T-helper 17 cell (primary cell): ENCODE data around the gene CDC73. TPM values are rescaled to one million over a fixed set of nuclear protein-coding genes. Genes with fewer than 3 reads are reported as not detected.
"Not testable (repeated sequence)": the region's sequence is repeated elsewhere in the genome, so short reads cannot be mapped to it uniquely, and the experiment has no call there.

Source experiments
- ATAC-seq: fragments of 150-1000 bp; cut with Tn5 transposase; 2 replicates; pipeline ENCODE4 v1.10.0; 2021; ENCODE audit warnings: mild to moderate bottlenecking, moderate library complexity
- DNase-seq, 3 donors: peaks; one replicate each; pipeline versions ENCODE4 v3.0.0 to v3.0.0-alpha.2; 2020 to 2021
- H3K9me3 ChIP-seq: one replicate; pipeline ENCODE4 v1.7.0; 2013; ENCODE audit warnings: low read length, mild to moderate bottlenecking; ENCODE audit not compliant: control insufficient read depth, poor library complexity, severe bottlenecking
- H3K27ac Mint-ChIP-seq: one replicate; pipeline ENCODE4 v1.8.0; 2022; ENCODE audit warnings: mild to moderate bottlenecking, moderate library complexity, mixed read lengths
- H3K27me3 Mint-ChIP-seq: one replicate; pipeline ENCODE4 v1.8.0; 2022; ENCODE audit warnings: mixed read lengths
- H3K36me3 Mint-ChIP-seq: one replicate; pipeline ENCODE4 v1.8.0; 2022; ENCODE audit warnings: low read depth, mixed read lengths
- H3K4me1 Mint-ChIP-seq: one replicate; pipeline ENCODE4 v1.8.0; 2022; ENCODE audit warnings: mild to moderate bottlenecking, mixed read lengths
- H3K4me3 Mint-ChIP-seq: one replicate; pipeline ENCODE4 v1.8.0; 2022; ENCODE audit warnings: mild to moderate bottlenecking, moderate library complexity, mixed read lengths
- total RNA-seq, 4 donors: library from RNA in 2 of 4; stranded (reverse) in 2 of 4; gene quantifications; one replicate each; pipeline ENCODE4 v1.2.3 and lab custom pipeline; 2022 to 2026

Gene CDC73
- total RNA-seq, 2 donors from 2014 or later = 73.2 to 84.9 TPM

DNA sequence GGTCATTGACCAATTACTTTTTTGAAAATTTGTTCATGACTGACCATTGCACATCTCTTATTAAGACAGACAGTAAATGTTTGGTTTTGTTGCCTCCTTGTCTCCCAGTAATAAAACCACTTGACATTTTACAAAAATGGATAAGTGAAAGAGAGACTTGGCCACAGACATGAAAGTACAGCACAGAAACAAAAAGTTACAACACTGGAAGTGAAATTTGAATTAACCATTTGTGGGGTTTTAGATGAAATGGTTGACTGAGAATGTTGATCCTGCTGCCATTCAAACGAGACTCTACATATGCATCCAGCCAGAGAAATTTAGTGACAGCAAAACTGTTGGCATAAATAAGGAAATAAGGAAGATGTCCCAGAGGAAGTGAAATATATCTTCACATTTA lies 143.9 kb downstream of the CDC73 start:
- DNase-seq (no peak), ATAC-seq (no peak)
- no peaks in the 10 kb centered on the region for H3K27me3 Mint-ChIP-seq
- H3K36me3 Mint-ChIP-seq = peaks cover 2% of the 10 kb centered on the region
- H3K4me3 Mint-ChIP-seq = no peak overlapping the region
- no peak overlapping the region for H3K27ac Mint-ChIP-seq
- H3K9me3 ChIP-seq = no peaks in the 10 kb centered on the region
- H3K4me1 Mint-ChIP-seq = peaks cover 2% of the 10 kb centered on the region

DNA sequence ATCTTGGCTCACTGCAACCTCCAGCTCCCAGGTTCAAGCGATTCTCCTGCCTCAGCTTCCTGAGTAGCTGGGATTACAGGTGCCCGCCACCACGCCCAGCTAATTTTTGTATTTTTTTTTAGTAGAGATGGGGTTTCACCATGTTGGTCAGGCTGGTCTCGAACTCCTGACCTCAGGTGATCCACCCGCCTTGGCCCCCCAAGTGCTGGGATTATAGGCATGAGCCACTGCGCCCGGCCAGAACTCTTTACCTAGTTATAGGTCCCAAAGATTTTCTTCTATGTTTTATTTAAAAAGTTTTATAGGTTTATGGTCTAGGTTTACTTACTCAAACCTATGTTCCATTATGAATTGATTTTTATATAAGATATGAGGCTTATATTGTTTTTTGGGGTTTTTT lies 145.0 kb downstream of the CDC73 start:
- H3K4me1 Mint-ChIP-seq, H3K27ac Mint-ChIP-seq, ATAC-seq, H3K27me3 Mint-ChIP-seq, H3K36me3 Mint-ChIP-seq, DNase-seq, H3K9me3 ChIP-seq, H3K4me3 Mint-ChIP-seq: not testable (repeated sequence)

DNA sequence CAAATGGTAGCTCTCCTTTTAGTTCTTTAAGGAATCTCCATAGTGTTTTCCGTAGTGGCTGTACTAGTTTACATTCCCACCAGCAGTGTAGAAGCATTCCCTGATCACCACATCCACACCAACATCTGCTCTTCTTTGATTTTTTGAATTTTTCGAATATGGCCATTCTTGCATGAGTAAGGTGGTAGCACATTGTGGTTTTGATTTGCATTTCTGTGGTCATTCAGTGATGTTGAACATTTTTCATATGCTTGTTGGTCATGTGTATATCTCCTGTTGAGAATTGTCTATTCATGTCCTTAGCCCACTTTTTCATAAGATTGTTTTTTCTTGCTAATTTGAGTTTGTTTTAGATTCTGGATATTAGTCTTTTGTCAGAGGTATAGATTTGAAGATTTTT lies 149.2 kb downstream of the CDC73 start:
- Mint-ChIP-seq H3K27me3 (no peaks in the 10 kb centered on the region), H3K27ac (no peak overlapping the region), H3K36me3 (no peaks in the 10 kb centered on the region), H3K4me3 (no peak overlapping the region), H3K4me1 (peaks cover 2% of the 10 kb centered on the region)
- DNase-seq (no peak), ATAC-seq (no peak)
- H3K9me3 ChIP-seq = no peaks in the 10 kb centered on the region

DNA sequence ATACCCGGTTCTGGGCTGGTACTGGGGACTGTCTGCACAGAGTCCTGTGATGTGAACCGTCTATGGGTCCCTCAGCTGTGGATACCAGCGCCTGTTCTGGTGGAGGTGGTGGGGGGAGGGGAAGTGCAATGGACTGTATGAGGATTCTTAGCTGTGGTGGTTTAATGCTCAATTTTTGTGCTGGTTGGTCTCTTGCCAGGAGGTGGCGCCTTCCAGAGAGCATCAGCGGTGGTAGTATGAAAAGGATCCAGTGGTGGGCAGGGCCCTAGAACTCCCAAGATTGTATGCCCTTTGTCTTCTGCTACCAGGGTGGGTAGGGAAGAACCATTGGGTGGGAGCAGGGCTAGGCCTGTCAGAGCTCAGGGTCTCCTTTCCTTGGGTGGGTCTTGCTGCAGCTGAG lies 153.9 kb downstream of the CDC73 start:
- ATAC-seq (no peak), DNase-seq (no peak)
- no peaks in the 10 kb centered on the region for H3K9me3 ChIP-seq
- Mint-ChIP-seq H3K4me3 (no peak overlapping the region), H3K27me3 (no peaks in the 10 kb centered on the region), H3K4me1 (no peaks in the 10 kb centered on the region), H3K27ac (no peak overlapping the region), H3K36me3 (no peaks in the 10 kb centered on the region)

DNA sequence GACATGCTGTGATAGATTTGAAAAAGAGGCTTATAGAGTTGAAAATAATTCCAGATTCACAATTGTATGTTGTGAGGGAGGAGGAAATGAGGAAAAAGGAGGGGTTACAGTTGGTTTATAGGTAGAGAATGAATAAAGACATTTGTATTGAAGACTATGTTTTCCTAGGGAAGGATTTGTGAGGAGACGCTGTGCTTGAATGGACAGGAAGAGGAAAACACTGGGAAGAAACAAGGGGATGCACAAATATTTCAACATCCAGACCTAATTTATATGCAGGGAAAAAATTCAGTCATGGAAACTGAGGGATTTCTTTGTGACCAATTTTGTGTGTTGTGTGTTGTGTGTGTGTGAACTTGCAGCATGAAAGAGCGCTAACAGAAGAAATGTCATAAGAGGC lies 157.1 kb downstream of the CDC73 start:
- no peak overlapping the region for H3K27ac Mint-ChIP-seq
- ATAC-seq (no peak), DNase-seq (no peak)
- peaks cover 3% of the 10 kb centered on the region for H3K4me1 Mint-ChIP-seq
- H3K9me3 ChIP-seq = no peaks in the 10 kb centered on the region
- H3K4me3 Mint-ChIP-seq = no peak overlapping the region
- H3K36me3 Mint-ChIP-seq = no peaks in the 10 kb centered on the region
- H3K27me3 Mint-ChIP-seq = no peaks in the 10 kb centered on the region

DNA sequence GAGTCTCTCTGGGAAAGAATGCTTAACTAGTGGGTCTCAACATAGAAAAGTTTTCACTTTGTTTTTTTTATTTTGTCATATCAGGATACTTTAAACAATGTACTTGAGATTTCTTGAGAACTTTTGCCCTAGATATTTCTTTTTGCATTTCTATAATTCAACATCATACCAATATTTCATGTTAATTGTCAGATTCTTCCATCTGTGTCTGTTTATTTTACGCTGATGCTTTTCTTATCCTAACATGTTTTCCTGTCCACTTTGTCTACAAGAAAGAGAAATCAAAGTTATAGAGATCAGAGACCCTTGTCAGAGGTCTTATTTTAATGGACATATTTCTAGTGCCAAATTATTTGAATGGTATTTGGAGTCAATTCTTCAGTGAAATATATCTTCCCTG lies 160.1 kb downstream of the CDC73 start:
- H3K27me3 Mint-ChIP-seq = no peaks in the 10 kb centered on the region
- H3K4me3 Mint-ChIP-seq = no peak overlapping the region
- no peak for ATAC-seq
- no peak for DNase-seq
- H3K27ac Mint-ChIP-seq = no peak overlapping the region
- H3K4me1 Mint-ChIP-seq = peaks cover 7% of the 10 kb centered on the region
- H3K9me3 ChIP-seq = no peaks in the 10 kb centered on the region
- H3K36me3 Mint-ChIP-seq = no peaks in the 10 kb centered on the region

DNA sequence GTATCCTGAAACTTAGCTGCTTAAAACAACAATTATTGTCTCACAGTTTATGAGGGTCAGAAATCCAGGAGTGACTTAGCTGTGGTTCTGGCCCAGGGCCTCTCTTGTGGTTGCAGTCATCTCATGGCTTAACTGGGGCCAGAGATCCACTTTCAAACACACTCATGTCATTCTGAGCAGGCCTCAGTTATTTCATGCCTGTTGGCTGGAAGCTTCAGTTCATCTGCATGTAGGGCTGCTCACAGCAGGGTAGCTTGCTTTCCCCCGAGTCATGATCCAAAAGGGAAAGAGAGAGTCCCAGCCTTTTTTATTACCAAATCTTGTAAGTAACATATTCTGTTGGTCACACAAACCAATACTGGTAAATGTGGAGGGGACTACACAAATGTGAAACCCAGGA lies 161.2 kb downstream of the CDC73 start:
- peaks cover 2% of the 10 kb centered on the region for H3K36me3 Mint-ChIP-seq
- H3K4me3 Mint-ChIP-seq = no peak overlapping the region
- H3K27me3 Mint-ChIP-seq = no peaks in the 10 kb centered on the region
- ATAC-seq (no peak), DNase-seq (no peak)
- peaks cover 7% of the 10 kb centered on the region for H3K4me1 Mint-ChIP-seq
- H3K27ac Mint-ChIP-seq = no peak overlapping the region
- no peaks in the 10 kb centered on the region for H3K9me3 ChIP-seq

DNA sequence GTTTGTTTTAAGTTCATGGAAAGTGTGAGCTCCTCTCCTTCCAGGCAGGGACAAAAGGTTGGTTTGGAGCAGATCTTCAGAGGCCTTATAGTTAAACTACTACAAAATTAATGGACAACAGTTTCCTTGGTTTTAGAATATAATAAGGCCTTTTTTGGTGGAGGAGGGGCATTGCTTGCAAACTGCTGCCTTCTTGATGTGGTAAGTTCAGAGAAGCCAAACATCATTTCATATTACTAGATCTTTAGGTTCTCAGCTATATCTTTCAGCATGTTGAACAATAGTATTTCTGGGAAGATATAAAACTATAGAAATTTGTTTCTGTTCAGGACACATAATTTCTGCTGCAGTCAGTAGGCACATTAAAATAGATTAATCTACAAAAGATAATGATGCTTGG lies 162.4 kb downstream of the CDC73 start:
- no peak for DNase-seq
- no peak for ATAC-seq
- peaks cover 2% of the 10 kb centered on the region for H3K36me3 Mint-ChIP-seq
- no peaks in the 10 kb centered on the region for H3K9me3 ChIP-seq
- H3K27ac Mint-ChIP-seq = no peak overlapping the region
- peaks cover 7% of the 10 kb centered on the region for H3K4me1 Mint-ChIP-seq
- H3K4me3 Mint-ChIP-seq = no peak overlapping the region
- H3K27me3 Mint-ChIP-seq = no peaks in the 10 kb centered on the region

DNA sequence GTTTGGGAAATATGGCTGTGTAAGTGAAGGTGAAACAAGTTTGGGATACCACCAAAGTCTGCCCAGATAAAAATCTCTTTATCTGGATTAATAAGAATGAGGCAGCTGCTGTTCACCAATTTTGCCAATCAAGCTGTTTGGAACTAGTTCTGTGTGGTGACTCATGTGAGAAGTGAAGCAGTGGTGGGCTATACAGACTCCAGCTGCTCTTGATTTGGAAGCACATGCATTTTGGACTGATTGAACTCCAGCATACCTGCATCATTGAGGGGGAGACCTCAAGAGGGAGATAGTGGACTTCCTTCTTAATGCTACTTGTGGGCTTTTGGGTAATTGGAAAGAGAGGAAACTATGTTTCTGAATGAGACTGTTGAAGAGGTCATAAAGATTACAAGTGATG lies 163.8 kb downstream of the CDC73 start:
- H3K36me3 Mint-ChIP-seq = peaks cover 2% of the 10 kb centered on the region

DNA sequence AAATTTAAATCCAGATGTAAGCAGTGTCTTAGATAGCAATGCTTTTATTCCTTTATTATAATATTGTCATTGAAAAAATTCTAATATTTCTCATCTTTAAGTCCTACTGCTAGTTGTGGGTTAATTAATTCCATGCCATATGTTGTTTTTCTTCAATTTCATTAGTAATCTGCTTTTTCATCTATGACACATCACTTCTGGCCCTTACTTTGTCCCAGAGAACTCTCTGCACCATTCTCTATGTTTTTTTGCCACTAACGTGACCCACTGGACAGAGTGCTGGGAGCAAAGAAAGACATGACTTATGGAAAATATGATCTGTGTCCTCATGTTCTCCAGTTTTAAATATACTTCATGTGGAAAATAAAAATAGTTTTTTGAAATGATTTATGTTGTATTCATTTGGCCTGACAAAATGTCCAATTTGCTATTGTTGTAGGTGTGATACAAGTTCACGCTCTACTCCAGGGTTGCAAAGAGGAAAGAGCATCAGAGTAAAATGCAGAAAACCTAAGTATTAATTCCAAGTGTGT lies 166.8 kb downstream of the CDC73 start:
- not testable (repeated sequence) for ATAC-seq, H3K4me1 Mint-ChIP-seq, DNase-seq, H3K4me3 Mint-ChIP-seq, H3K9me3 ChIP-seq, H3K27me3 Mint-ChIP-seq, H3K36me3 Mint-ChIP-seq, H3K27ac Mint-ChIP-seq

More for the DNA sequence above, 163.8 kb downstream of the CDC73 start:
- H3K27me3 Mint-ChIP-seq = no peaks in the 10 kb centered on the region
- ATAC-seq (no peak), DNase-seq (no peak)
- H3K4me3 Mint-ChIP-seq = no peak overlapping the region
- H3K27ac Mint-ChIP-seq = no peak overlapping the region
- no peaks in the 10 kb centered on the region for H3K9me3 ChIP-seq
- H3K4me1 Mint-ChIP-seq = peaks cover 7% of the 10 kb centered on the region

DNA sequence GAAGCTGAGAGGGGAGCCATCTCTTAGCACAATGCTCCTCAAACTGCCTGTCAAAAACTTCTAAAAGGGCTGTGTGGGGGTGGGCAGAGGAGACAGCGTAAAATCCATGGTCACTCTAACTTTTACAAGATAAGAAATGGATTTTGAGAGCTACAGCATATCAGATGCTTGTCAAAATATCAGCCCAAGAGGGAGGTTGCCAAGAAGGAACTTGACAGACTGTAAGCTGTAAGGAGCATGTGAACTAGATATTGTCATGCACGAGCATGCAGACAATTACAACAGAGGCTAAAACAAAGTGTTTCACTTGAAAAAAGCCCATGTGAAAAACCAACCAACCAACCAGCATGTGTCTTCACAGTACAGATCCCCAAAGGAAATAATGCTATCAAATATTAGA lies 171.9 kb downstream of the CDC73 start:
- H3K4me3 Mint-ChIP-seq = no peak overlapping the region
- H3K36me3 Mint-ChIP-seq = no peaks in the 10 kb centered on the region
- H3K27ac Mint-ChIP-seq = no peak overlapping the region
- no peaks in the 10 kb centered on the region for H3K9me3 ChIP-seq
- no peaks in the 10 kb centered on the region for H3K27me3 Mint-ChIP-seq
- no peaks in the 10 kb centered on the region for H3K4me1 Mint-ChIP-seq
- no peak for DNase-seq
- no peak for ATAC-seq

DNA sequence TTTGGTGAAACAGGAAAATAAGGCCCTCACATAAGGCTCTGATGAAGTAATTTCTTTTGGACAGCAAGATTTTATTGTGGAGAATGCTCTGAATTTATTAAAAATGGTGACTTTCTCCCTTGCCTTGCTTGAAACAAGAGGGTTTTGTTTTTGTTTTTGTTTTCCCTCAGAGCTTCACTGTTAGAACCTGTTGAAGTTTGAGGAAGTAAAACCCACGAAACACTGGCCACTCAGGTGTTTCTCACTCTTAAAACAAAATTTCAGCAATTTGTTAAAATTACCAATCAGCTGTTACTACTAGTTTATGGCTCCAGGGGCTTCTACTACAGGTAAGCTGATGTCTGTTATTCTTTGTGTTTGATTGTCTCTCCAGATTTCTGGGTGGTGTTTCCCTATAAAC lies 177.2 kb downstream of the CDC73 start:
- no peaks in the 10 kb centered on the region for H3K27me3 Mint-ChIP-seq

DNA sequence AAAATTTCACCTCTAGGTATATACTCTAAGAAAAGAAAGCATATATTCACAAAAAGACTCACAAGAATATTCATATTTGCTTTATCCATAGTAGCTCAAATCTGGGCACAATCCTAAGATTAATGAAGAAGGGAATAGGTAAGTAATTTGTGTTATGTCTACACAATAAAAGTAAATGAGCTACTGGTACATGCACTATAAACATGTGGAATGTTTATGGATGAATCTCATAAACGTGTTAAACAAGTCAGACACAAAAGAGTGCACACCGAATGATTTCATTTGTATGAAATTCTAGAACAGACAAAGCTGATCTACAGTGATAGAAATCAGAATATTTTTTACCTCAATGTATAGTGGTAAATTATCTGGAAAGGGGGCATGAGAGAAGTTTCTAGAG lies 179.9 kb downstream of the CDC73 start:
- ATAC-seq (no peak), DNase-seq (no peak)
- Mint-ChIP-seq H3K27ac (no peak overlapping the region), H3K4me3 (no peak overlapping the region), H3K4me1 (no peaks in the 10 kb centered on the region), H3K27me3 (no peaks in the 10 kb centered on the region), H3K36me3 (no peaks in the 10 kb centered on the region)
- no peaks in the 10 kb centered on the region for H3K9me3 ChIP-seq

More for the DNA sequence above, 177.2 kb downstream of the CDC73 start:
- DNase-seq (no peak), ATAC-seq (no peak)
- H3K9me3 ChIP-seq = no peaks in the 10 kb centered on the region
- Mint-ChIP-seq H3K27ac (no peak overlapping the region), H3K4me1 (no peaks in the 10 kb centered on the region), H3K36me3 (no peaks in the 10 kb centered on the region), H3K4me3 (no peak overlapping the region)

DNA sequence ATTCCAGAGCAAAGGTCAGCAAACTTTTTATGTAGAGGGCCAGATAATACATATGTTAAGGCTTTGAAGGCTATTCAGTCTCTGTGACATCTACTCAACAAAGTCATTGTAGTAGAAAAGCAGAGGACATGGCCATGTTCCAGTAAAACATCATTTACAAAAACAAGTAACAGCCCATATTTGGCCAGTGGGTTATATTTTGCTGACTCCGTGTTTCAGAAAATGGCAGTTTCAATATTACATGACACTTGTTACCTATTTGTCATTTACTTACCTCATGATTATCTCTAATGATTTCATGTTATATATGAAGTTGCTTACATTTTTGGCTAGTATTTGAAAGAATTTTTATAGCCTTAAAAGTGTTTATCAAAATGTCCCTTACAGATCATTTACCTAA lies 182.0 kb downstream of the CDC73 start:
- no peaks in the 10 kb centered on the region for H3K27me3 Mint-ChIP-seq

More for the DNA sequence above, 182.0 kb downstream of the CDC73 start:
- Mint-ChIP-seq H3K4me1 (no peaks in the 10 kb centered on the region), H3K27ac (no peak overlapping the region), H3K4me3 (no peak overlapping the region), H3K36me3 (no peaks in the 10 kb centered on the region)
- DNase-seq = no peak
- no peak for ATAC-seq
- no peaks in the 10 kb centered on the region for H3K9me3 ChIP-seq
